ENCODE data around the gene TMEM255B.

DNA sequence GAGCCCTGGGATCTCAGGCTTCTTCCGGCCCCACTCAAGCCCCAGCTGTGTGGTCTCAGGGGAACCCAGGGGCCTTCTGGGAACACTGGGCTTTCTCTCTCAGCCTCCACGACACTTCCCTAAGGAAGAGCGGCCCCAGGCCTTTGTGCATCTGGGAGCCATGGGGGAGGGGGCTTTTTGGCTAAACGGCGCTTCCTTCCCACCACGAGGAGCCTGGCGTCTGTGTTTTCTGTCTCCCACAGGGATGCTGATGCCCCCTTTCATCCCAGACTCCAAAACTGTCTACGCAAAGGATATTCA lies 24.2 kb upstream of the TMEM255B start:
- TF ChIP-seq POLR2AphosphoS5 (IDR thresholded peaks at IDR 0.05) (no peak), CTCF (IDR thresholded peaks at IDR 0.05) (no peak), POLR2A (IDR thresholded peaks at IDR 0.05) (no peak), EP300 (IDR thresholded peaks at IDR 0.05) (no peak)
